Measurements from ENCODE around the gene SLC52A1. TPM values are rescaled to one million over a fixed set of nuclear protein-coding genes. Genes with fewer than 3 reads are reported as not detected.
A peak's percentile ranks its signal among the peaks of the same experiment; 100 is the strongest.
"Not testable (repeated sequence)": the region's sequence is repeated elsewhere in the genome, so short reads cannot be mapped to it uniquely, and the experiment has no call there.

SLC52A1 gene
- total RNA-seq, 4 donors from 2014 or later: 0.26 to 1.4 (median 1.1) TPM

- intact Hi-C loops (cut with DNase I): no loop called here
- Histone ChIP-seq H3K27ac (peak overlapping the region; percentile 51 to 78 (median 64)), H3K4me3 (peak overlapping the region; percentile 34 to 73 (median 50)), H3K36me3 (no peaks in the 10 kb centered on the region), H3K27me3 (peaks cover 0 to 15% (median 0%) of the 10 kb centered on the region in 4 donors), H3K9me3 (no peaks in the 10 kb centered on the region), H3K4me1 (peaks cover 5 to 33% (median 9%) of the 10 kb centered on the region in 3 donors)
- WGBS, 2 donors: 4 to 6% methylated on average over 19 to 21 of the region's 48 CpGs
- no peak for TF ChIP-seq POLR2A (IDR thresholded peaks at IDR 0.05)
- peak; percentile 80 to 87 (median 84) for TF ChIP-seq CTCF (IDR thresholded peaks at IDR 0.05)
- DNase-seq: no peak
These were observed 3.7 kb downstream of the SLC52A1 start for GRCh38 chr17:5031365-5032082.

DNA sequence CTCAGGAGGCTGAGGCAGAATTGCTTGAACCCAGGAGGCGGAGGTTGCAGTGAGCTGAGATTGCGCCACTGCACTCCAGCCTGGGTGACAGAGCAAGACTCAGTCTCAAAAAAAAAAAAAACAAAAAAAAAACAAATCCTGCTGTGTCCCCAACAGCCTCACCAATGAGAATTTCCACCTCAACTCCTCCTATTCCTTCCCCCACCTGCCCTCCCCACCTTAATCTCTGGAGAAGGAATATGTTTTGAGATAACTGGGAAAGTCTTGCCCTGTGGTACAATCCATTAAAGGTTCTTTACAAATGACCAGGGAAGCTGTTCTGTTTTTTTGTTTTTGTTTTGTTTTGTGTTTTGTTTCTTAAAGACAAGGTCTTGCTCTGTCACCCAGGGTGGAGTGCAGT, 5.1 kb downstream of the SLC52A1 start:
- H3K27me3 ChIP-seq; H3K4me3 ChIP-seq; intact Hi-C loops (cut with DNase I); H3K9me3 ChIP-seq; DNase-seq; H3K36me3 ChIP-seq; H3K27ac ChIP-seq: not testable (repeated sequence)
- H3K4me1 ChIP-seq: peaks cover 3 to 39% (median 5%) of the 10 kb centered on the region in 3 donors
- 91 to 92% methylated on average over 2 of the region's 2 CpGs for WGBS, 2 donors

GRCh38 chr17:5027916-5028315, 7.3 kb downstream of the SLC52A1 start:
- no peak for TF ChIP-seq POLR2A (IDR thresholded peaks at IDR 0.05)
- no peak for TF ChIP-seq CTCF (IDR thresholded peaks at IDR 0.05)
- 71 to 85% methylated on average over 5 of the region's 5 CpGs for WGBS, 2 donors
- Histone ChIP-seq H3K9me3 (no peaks in the 10 kb centered on the region), H3K27me3 (no peaks in the 10 kb centered on the region), H3K36me3 (peaks cover 4 to 20% (median 6%) of the 10 kb centered on the region in 3 donors), H3K4me3 (no peak overlapping the region), H3K27ac (no peak overlapping the region), H3K4me1 (peaks cover 0 to 31% (median 0%) of the 10 kb centered on the region in 3 donors)
- no peak for DNase-seq
- intact Hi-C loops (cut with DNase I): no loop called here

GRCh38 chr17:5027299-5027698, 7.9 kb downstream of the SLC52A1 start:
- Histone ChIP-seq H3K27ac (no peak overlapping the region), H3K27me3 (no peaks in the 10 kb centered on the region), H3K4me1 (peaks cover 0 to 31% (median 0%) of the 10 kb centered on the region in 3 donors), H3K9me3 (no peaks in the 10 kb centered on the region), H3K36me3 (peaks cover 4 to 26% (median 9%) of the 10 kb centered on the region in 3 donors), H3K4me3 (no peak overlapping the region)
- no peak for DNase-seq
- WGBS, 2 donors: 86 to 90% methylated on average over 4 to 5 of the region's 6 CpGs
- intact Hi-C loops (cut with DNase I): no loop called here
- TF ChIP-seq CTCF (IDR thresholded peaks at IDR 0.05) (no peak), POLR2A (IDR thresholded peaks at IDR 0.05) (no peak)

- WGBS, 2 donors: 95 to 97% methylated on average over 4 of the region's 4 CpGs
- no peak overlapping the region for H3K27ac ChIP-seq
These were observed 10.6 kb downstream of the SLC52A1 start for GRCh38 chr17:5024604-5025003.

More at GRCh38 chr17:5024604-5025003, 10.6 kb downstream of the SLC52A1 start:
- DNase-seq: no peak
- intact Hi-C loops (cut with DNase I): no loop called here
- TF ChIP-seq POLR2A (IDR thresholded peaks at IDR 0.05): no peak
- no peak for TF ChIP-seq CTCF (IDR thresholded peaks at IDR 0.05)
- Histone ChIP-seq H3K27me3 (no peaks in the 10 kb centered on the region), H3K36me3 (peaks cover 18 to 53% (median 20%) of the 10 kb centered on the region in 3 donors), H3K4me3 (no peak overlapping the region), H3K9me3 (no peaks in the 10 kb centered on the region), H3K4me1 (peaks cover 0 to 19% (median 0%) of the 10 kb centered on the region in 3 donors)

Data from esophagus squamous epithelium (tissue), 5 donors.